HG03060 (cell line): ENCODE data around the gene PPP4R3B.

Source experiments
- ATAC-seq: cut with Tn5 transposase; IDR thresholded peaks from one replicate; pipeline ENCODE4 v1.9.1; 2021; ENCODE audit warnings: low read depth, moderate number of reproducible peaks; ENCODE audit not compliant: unreplicated experiment

Gene PPP4R3B

GRCh38 chr2:55519938-55520885, 97.2 kb downstream of the PPP4R3B start:
- no peak for ATAC-seq

- ATAC-seq, result no peak
Measured at GRCh38 chr2:55518841-55519165, 98.6 kb downstream of the PPP4R3B start.

- no peak for ATAC-seq
Measured at GRCh38 chr2:55511508-55512124, 105.8 kb downstream of the PPP4R3B start.

- ATAC-seq, result no peak
Measured at GRCh38 chr2:55502590-55503141, 114.8 kb downstream of the PPP4R3B start.

GRCh38 chr2:55500025-55500424, 117.4 kb downstream of the PPP4R3B start:
- no peak for ATAC-seq

- ATAC-seq, result no peak
Measured at GRCh38 chr2:55498582-55498981, 118.8 kb downstream of the PPP4R3B start.
